Forelimb muscle (tissue), 1 donor: ENCODE data around the gene DDX27. TPM values are rescaled to one million over a fixed set of nuclear protein-coding genes. Genes with fewer than 3 reads are reported as not detected.
"Not testable (repeated sequence)": the region's sequence is repeated elsewhere in the genome, so short reads cannot be mapped to it uniquely, and the experiment has no call there.

Experiments
- DNase-seq: peaks from one replicate; pipeline ENCODE4 v3.0.0-alpha.2; 2013; ENCODE audit warnings: low read depth
- polyA plus RNA-seq: library from polyadenylated mRNA; unstranded; fragments of 120-200 nt; gene quantifications from one replicate; pipeline ENCODE4 v1.2.1, GENCODE V29; 2013; ENCODE audit not compliant: insufficient read length

DDX27 gene
- 26.1 TPM for polyA plus RNA-seq

DNA sequence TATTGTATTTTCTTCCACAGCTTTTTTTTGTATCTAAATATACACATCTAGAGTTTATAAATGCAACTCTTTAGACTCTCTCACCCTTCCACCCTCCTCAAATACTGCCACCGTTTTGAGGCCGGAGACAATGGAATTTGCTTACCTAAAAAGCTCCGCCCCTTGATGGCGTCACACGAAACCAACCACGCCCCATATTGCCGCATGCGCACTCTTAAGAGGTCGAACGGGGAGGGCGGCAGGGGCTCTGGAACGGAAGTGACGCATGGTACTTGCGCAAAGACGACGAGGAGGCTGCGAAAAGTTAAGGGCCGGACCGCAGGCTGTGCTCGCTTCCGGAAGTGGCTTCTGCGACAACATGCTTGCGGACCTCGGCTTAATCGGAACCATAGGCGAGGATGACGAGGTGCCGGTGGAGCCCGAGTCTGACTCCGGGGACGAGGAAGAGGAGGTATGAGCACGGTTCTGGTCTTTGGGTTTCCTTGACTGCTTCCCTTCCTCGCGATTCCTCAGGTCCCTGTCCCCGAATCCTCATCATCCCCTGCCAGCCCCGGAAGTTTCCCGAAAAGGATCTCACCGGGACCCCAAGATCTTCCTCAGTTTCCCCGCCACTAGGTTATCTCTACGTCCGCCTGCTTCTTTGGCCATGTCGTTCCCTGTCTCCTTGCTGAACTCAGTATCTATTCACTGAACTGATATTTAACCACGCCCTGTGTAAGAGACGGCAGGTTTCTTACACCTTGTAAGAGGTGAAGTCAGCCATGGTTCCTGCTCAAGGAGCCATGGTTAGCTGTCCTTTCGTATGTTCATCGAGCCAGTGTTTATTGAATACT is at the start of gene DDX27:
TSS of gene DDX27 (plus strand) at position 326 of the 833 bp plus-strand sequence. CDS start at position 359, 33 bp downstream.
- DNase-seq = peak; percentile 97

DNA sequence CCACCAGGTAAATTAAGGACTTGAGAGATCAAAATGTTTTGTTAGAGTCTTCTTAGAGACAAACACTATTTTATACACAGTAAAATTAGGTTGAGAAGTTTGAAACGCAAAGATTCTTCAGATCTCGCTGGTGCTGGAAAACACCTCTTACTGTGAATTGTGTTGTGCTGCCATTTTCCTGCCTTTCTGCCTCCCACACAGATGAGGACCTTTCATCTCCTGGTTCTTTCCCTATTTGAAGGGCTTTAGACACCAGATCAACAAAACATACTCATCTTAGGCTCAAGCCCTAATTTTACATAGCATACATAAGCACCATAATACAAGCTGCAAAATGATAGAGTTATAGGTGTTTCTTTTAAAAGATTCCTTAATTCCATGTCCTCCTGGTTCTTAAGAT is 49.7 kb upstream of the DDX27 start:
- DNase-seq = no peak

DNA sequence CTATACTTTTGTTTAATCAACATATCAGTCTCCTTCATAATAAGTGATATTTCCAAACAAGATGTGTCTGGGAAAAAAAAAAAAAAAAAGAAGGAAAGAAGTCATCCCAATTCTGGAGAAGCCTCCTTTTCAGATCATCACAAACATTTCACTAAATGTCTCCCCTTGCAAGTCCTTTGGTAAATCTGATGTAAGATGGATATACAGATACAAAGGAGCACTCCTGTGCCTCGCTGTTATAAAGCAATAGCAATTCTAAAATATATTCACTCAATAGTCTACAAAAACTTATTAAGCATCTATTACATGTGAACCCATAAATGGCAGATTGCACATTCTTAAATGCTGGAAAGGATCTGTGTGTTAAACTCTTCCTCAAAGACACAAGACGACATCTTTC is 48.5 kb upstream of the DDX27 start:
- no peak for DNase-seq

GRCh38 chr20:49171909-49172308 is 47.3 kb upstream of the DDX27 start:
- DNase-seq = no peak

DNA sequence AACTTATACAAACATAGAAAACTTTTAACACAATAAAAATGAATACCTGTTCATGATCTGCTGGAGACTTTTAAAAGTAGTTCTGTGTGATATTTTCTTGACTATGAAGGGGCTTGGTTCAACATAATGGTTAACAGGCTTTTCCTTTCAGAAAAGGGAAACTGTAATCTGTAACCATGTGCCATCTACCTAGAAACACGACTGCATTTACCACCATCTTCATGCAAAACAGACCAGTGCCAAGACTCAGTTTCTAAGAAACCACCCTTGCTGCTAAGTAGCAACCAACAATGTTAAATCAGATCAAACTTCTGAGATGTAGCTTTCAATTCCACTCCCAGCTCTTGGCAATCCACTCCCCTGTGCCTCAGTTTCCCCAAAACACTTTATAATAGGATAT is 46.8 kb upstream of the DDX27 start:
- DNase-seq = no peak

DNA sequence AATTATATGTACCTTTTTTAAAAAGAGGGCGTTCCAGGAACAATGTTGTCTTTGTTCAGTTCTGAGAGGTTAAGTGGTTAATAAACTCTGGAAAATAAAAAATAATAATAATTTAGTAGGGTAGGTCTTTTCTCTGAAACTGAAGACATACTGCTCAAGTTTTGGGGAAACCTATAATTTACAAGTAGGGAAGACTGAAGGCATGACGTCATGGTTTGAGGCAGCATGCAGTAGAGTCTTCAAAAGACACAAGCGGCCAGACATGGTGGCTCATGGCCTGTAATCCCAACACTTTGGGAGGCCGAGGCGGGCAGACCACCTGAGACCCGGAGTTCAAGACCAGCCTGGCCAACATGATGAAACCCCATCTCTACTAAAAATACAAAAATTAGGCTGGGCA is 45.0 kb upstream of the DDX27 start:
- no peak for DNase-seq

DNA sequence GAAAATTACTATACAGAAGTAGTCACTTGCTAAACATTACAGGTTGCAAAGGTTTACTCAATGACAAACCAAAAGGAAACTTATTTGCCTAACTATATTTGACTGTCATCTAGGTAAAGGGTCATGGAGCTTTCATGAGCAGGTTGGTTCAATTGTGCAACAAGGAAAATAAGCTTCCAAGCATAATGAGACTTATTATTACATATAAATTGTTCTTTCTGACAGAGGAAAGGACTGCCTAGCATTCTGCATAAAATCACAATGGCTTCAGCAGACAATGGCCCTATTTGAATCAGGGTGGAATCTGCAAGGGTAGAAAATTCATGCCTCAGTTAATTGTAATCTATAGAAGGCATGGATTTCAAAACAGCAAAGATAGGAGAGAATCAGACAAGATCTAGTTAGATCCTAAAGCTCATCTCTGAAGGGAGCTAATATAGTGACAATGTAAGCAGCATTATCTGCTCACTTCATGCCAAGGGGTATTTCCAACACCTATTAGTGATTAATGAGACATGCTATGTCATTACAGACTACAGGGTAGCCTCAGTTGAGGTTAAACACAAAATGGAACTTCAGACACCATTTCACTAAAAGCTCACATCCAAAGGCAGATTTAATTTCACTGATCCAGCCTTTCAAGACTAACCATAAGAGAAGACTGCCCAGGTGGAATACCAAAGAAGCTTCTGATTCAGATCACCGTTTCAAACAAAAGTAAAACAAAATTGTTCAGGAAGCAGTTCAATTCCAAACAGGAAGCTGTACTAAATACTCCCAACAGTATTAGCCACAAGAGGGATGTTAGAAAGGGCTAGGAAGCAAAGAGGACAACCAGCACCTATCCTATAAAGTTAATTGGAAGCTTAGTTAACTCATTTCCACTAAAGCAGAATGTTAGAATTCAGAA is 39.6 kb upstream of the DDX27 start:
- DNase-seq = no peak

GRCh38 chr20:49181265-49181877 is 37.8 kb upstream of the DDX27 start:
- DNase-seq = no peak

GRCh38 chr20:49183444-49183843 is 35.8 kb upstream of the DDX27 start:
- no peak for DNase-seq

GRCh38 chr20:49184084-49184501 is 35.1 kb upstream of the DDX27 start:
- DNase-seq = not testable (repeated sequence)

GRCh38 chr20:49184691-49185070 is 34.5 kb upstream of the DDX27 start:
- no peak for DNase-seq

GRCh38 chr20:49185071-49185761 is 34.0 kb upstream of the DDX27 start:
- DNase-seq = no peak

DNA sequence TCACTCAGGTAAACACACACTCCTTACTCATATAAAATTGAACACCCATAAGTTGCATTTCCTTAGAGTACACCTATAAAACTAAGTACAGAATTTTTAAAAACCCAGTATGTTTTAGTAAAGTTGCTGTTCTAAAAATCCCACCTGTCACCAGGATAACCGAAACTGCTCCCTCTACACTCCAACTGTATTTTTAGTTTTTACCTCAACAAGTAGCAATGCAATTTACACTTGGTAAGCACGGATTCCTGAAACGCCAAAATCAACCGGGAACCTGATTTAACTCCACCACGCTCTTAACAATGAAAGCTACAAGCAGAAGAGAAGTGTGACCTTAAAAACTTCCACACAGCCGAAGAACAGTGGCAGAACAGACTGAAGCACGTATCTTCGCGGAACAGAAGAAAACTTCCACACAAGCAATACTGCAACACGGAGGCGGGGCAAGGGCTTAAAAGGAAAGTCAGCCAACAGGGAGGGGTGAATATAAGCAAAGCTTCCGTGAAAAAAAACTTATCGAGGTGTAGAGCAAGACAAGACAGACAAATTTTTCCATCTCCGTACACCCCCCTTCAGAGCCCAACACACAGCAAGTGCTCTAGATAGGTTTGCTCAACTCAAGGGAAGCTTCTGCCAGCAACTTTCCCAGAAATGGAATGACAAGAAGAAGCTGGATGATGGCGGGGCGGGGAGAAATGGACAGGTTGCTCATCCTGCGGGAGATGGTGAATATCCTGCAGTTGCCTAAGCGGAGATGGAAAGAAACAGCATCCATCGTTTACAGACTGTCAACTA is 32.5 kb upstream of the DDX27 start:
- no peak for DNase-seq

- no peak for DNase-seq
Observed at GRCh38 chr20:49187330-49187850, 31.8 kb upstream of the DDX27 start.

DNA sequence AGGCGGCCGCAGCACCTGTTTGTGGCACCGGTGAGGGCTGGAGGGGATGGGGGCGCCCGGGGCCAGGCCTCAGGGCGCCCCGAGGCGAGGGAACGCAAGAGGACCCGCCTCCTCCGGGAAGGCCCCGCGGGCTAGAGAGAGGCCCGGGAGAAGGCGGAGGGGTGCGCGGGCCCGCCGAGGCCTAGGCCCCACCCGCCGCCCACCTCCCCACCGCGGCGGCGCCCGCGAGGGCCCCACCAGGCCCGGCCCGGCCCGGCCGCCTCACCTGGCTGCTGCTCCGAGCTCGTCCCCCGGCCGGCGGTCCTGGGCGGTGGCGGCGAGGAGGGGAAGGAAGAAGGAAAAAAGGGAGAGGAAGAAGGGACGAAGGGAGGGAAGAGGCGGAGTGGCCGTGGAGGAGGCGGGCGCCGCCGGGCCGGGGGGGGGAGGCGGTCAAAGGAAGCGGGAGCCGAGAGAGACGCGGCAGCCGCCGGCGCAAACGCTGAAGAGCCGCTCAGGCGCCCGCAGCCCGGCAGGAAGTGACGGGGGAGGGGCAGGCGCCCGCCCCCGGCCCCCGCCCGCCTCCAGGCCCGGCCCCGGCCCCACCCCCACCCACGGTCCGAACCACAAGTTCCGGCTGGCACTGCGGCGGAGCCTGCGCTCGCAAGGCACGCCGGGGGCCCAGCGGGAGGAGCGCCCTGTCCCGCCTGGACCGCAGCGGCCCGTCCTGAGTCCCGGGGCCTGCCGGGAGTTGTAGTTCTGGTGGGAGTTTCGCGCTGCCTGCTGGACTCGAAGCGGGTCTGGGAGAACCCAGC is 31.2 kb upstream of the DDX27 start, which contains the start of gene STAU1:
TSS of gene STAU1 (minus strand) at position 484 of the 791 bp plus-strand sequence. CDS start 22,133 bp downstream, outside the sequence.
- peak; percentile 86 for DNase-seq

DNA sequence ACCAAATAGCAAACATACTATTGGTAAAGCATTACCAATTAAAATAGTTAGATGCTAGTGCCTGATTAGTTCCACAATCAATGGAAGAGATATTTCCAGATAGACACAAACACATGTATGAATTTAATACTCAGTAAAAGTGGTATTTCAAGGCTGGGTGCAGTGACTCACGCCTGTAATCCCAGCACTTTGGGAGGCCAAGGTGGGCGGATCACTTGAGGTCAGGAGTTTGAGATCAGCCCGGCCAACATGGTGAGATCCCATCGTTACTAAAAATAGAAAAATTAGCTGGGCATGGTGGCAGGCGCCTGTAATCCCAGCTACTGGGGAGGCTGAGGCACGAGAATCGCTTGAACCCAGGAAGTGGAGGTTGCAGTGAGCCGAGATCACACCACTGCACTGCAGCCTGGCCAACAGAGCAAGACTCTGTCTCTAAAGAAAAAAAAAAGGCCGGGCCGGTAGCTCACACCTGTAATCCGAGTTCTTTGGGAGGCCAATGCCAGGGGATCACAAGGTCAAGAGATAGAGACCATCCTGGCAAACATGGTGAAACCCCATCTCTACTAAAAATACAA is 26.2 kb upstream of the DDX27 start:
- not testable (repeated sequence) for DNase-seq

DNA sequence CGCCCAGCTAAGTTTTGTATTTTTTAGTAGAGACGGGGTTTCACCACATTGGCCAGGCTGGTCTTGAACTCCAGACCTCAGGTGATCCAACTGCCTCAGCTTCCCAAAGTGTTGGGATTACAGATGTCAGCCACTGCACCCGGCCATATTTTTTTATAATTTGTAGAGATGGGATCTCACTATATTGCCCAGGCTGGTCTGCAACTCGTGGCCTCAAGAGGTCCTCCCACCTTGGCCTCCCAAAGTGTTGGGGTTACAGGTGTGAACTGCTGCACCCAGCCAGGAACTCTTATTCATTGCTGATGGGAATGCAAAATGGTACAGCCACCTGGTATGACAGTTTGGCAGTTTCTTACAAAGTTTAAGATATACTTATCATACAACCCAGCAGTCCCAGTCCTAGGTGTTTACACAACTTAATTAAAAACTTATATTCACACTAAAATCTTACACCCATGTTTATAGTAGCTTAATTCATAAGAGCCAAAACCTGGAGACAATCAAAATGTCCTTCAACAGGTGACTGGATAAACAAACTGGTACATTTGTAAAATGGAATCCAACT is 19.4 kb upstream of the DDX27 start:
- no peak for DNase-seq

DNA sequence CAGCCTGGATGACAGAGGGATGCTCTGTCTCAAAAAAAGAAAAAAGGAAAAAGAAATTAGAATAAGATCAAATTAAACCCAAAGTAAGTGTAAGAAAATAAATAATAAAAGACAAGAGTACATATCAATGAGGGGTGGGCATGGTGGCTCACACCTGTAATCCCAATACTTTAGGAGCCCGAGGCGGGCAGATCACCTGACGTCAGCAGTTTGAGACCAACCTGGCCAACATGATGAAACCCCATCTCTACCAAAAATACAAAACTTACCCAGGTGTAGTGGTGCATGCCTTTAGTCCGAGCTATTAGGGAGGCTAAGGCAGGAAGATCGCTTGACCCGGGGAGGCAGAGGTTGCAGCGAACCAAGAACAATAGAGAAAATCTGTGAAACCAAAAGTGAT is 16.2 kb upstream of the DDX27 start:
- no peak for DNase-seq

DNA sequence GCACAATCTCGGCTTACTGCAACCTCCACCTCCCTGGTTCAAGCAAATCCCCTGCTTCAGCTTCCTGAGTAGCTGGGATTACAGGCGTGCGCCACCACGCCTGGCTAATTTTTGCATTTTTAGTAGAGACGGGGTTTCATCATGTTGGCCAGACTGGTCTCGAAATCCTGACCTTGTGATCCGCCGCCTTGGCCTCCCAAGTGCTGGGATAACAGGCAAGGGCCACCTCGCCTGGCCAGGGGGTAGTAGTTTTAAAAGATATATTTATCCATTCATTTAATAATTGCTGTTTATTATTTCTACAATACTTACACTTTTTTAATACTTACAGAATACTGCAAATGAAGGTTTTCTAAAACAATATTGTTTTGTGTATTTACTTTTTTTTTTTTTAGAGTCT is 15.5 kb upstream of the DDX27 start:
- DNase-seq = no peak
